ENCODE data around the gene DGCR6. TPM values are rescaled to one million over a fixed set of nuclear protein-coding genes. Genes with fewer than 3 reads are reported as not detected.
"Not testable (repeated sequence)": the region's sequence is repeated elsewhere in the genome, so short reads cannot be mapped to it uniquely, and the experiment has no call there.

Gene DGCR6
- total RNA-seq, 2 experiments from 2014 or later = 0.74 to 1.2 TPM

GRCh38 chr22:18914558-18914957 lies 8.4 kb downstream of the DGCR6 start:
- H3K9me3 Mint-ChIP-seq; H3K27ac Mint-ChIP-seq; CTCF ChIA-PET; H3K36me3 Mint-ChIP-seq (ENCODE audit: low read depth); DNase-seq; H3K27me3 Mint-ChIP-seq; H3K4me3 Mint-ChIP-seq; POLR2A ChIA-PET; H3K4me1 Mint-ChIP-seq: not testable (repeated sequence)

- POLR2A ChIA-PET, H3K27me3 Mint-ChIP-seq: not testable (repeated sequence)
These were observed 9.4 kb downstream of the DGCR6 start for GRCh38 chr22:18915550-18915949.

GRCh38 chr22:18917818-18918217 lies 11.7 kb downstream of the DGCR6 start:
- H3K4me3 Mint-ChIP-seq; H3K27ac Mint-ChIP-seq; H3K9me3 Mint-ChIP-seq; DNase-seq; H3K4me1 Mint-ChIP-seq; CTCF ChIA-PET; H3K27me3 Mint-ChIP-seq; POLR2A ChIA-PET; H3K36me3 Mint-ChIP-seq (ENCODE audit: low read depth): not testable (repeated sequence)

More at GRCh38 chr22:18915550-18915949, 9.4 kb downstream of the DGCR6 start:
- H3K36me3 Mint-ChIP-seq (ENCODE audit: low read depth); H3K27ac Mint-ChIP-seq; CTCF ChIA-PET; H3K4me1 Mint-ChIP-seq; DNase-seq; H3K9me3 Mint-ChIP-seq; H3K4me3 Mint-ChIP-seq: not testable (repeated sequence)

- H3K4me1 Mint-ChIP-seq; H3K27ac Mint-ChIP-seq; H3K9me3 Mint-ChIP-seq; H3K27me3 Mint-ChIP-seq; H3K4me3 Mint-ChIP-seq; POLR2A ChIA-PET; DNase-seq; CTCF ChIA-PET; H3K36me3 Mint-ChIP-seq (ENCODE audit: low read depth): not testable (repeated sequence)
These were observed 14.3 kb downstream of the DGCR6 start for GRCh38 chr22:18920257-18920902.

GRCh38 chr22:18925368-18926064 lies 19.4 kb downstream of the DGCR6 start:
- DNase-seq = no peak
- Mint-ChIP-seq H3K27me3 (no peaks in the 10 kb centered on the region), H3K9me3 (no peaks in the 10 kb centered on the region), H3K27ac (no peak overlapping the region), H3K36me3 (ENCODE audit: low read depth) (no peaks in the 10 kb centered on the region), H3K4me3 (no peak overlapping the region), H3K4me1 (no peaks in the 10 kb centered on the region)
- CTCF ChIA-PET = no interaction called here
- POLR2A ChIA-PET = no interaction called here

- Mint-ChIP-seq H3K4me1 (no peaks in the 10 kb centered on the region), H3K36me3 (ENCODE audit: low read depth) (no peaks in the 10 kb centered on the region), H3K4me3 (no peak overlapping the region), H3K9me3 (no peaks in the 10 kb centered on the region), H3K27me3 (no peaks in the 10 kb centered on the region), H3K27ac (no peak overlapping the region)
- no peak for DNase-seq
- ChIA-PET POLR2A (no interaction called here), CTCF (no interaction called here)
These were observed 20.9 kb downstream of the DGCR6 start for GRCh38 chr22:18927020-18927419.

- CTCF ChIA-PET = no interaction called here
- Mint-ChIP-seq H3K36me3 (ENCODE audit: low read depth) (no peaks in the 10 kb centered on the region), H3K9me3 (no peaks in the 10 kb centered on the region), H3K4me3 (no peak overlapping the region), H3K27me3 (no peaks in the 10 kb centered on the region), H3K27ac (no peak overlapping the region), H3K4me1 (no peaks in the 10 kb centered on the region)
- DNase-seq = no peak
- POLR2A ChIA-PET = no interaction called here
These were observed 21.5 kb downstream of the DGCR6 start for GRCh38 chr22:18927573-18927972.

GRCh38 chr22:18929459-18929858 lies 23.3 kb downstream of the DGCR6 start:
- no peak overlapping the region for H3K4me3 Mint-ChIP-seq
- CTCF ChIA-PET = no interaction called here
- no peaks in the 10 kb centered on the region for H3K27me3 Mint-ChIP-seq
- H3K9me3 Mint-ChIP-seq = no peaks in the 10 kb centered on the region
- DNase-seq = no peak
- no peaks in the 10 kb centered on the region for H3K4me1 Mint-ChIP-seq
- POLR2A ChIA-PET = no interaction called here
- no peak overlapping the region for H3K27ac Mint-ChIP-seq
- H3K36me3 Mint-ChIP-seq (ENCODE audit: low read depth) = no peaks in the 10 kb centered on the region

GRCh38 chr22:18931905-18932652 lies 26.0 kb downstream of the DGCR6 start:
- ChIA-PET POLR2A (no interaction called here), CTCF (no interaction called here)
- Mint-ChIP-seq H3K27me3 (no peaks in the 10 kb centered on the region), H3K36me3 (ENCODE audit: low read depth) (no peaks in the 10 kb centered on the region), H3K27ac (no peak overlapping the region), H3K4me3 (no peak overlapping the region), H3K9me3 (no peaks in the 10 kb centered on the region), H3K4me1 (no peaks in the 10 kb centered on the region)
- no peak for DNase-seq

GRCh38 chr22:18933914-18934313 lies 27.8 kb downstream of the DGCR6 start:
- H3K27me3 Mint-ChIP-seq = no peaks in the 10 kb centered on the region
- POLR2A ChIA-PET = no interaction called here
- CTCF ChIA-PET = no interaction called here
- H3K36me3 Mint-ChIP-seq (ENCODE audit: low read depth) = no peaks in the 10 kb centered on the region
- no peaks in the 10 kb centered on the region for H3K9me3 Mint-ChIP-seq
- no peak overlapping the region for H3K4me3 Mint-ChIP-seq
- no peaks in the 10 kb centered on the region for H3K4me1 Mint-ChIP-seq
- H3K27ac Mint-ChIP-seq = no peak overlapping the region
- DNase-seq = no peak

GRCh38 chr22:18934688-18935087 lies 28.6 kb downstream of the DGCR6 start:
- H3K4me3 Mint-ChIP-seq; CTCF ChIA-PET; POLR2A ChIA-PET; H3K27ac Mint-ChIP-seq; DNase-seq; H3K9me3 Mint-ChIP-seq; H3K27me3 Mint-ChIP-seq; H3K4me1 Mint-ChIP-seq; H3K36me3 Mint-ChIP-seq (ENCODE audit: low read depth): not testable (repeated sequence)

- no peak for DNase-seq
- no peak within 1 kb of the TSS for H3K4me3 Mint-ChIP-seq
- ChIA-PET CTCF (no interaction called here), POLR2A (no interaction called here)
- H3K27ac Mint-ChIP-seq = no peak within 1 kb of the TSS
- H3K27me3 Mint-ChIP-seq = no peaks in the 10 kb centered on the region
- H3K36me3 Mint-ChIP-seq (ENCODE audit: low read depth) = no peaks in the 10 kb centered on the region
- no peaks in the 10 kb centered on the region for H3K9me3 Mint-ChIP-seq
- H3K4me1 Mint-ChIP-seq = no peaks in the 10 kb centered on the region
These were observed 29.9 kb downstream of the DGCR6 start, which contains the start of gene PRODH for GRCh38 chr22:18935889-18936529. PRODH (minus strand) TSS chr22:18936293; CDS start chr22:18936287, 6 bp downstream.

- POLR2A ChIA-PET; H3K9me3 Mint-ChIP-seq; H3K27me3 Mint-ChIP-seq; H3K4me3 Mint-ChIP-seq; H3K4me1 Mint-ChIP-seq; H3K27ac Mint-ChIP-seq; DNase-seq; H3K36me3 Mint-ChIP-seq (ENCODE audit: low read depth): not testable (repeated sequence)
- CTCF ChIA-PET = interaction anchor here (0.6 kb wide), 1 partner anchor 850 kb away, joined by 5 read pairs; no protein-coding TSS in a partner anchor
These were observed 32.6 kb downstream of the DGCR6 start for GRCh38 chr22:18938691-18939090.
